ENCODE data around the gene TMEM179.

Gene TMEM179

GRCh38 chr14:104550861-104551728 is 53.5 kb downstream of the TMEM179 start:
- DNase-seq (ENCODE audit: low read depth, low spot score) = no peak
- H3K4me3 ChIP-seq (ENCODE audit: low read length) = no peak overlapping the region

- no peak overlapping the region for H3K4me3 ChIP-seq (ENCODE audit: low read length)
- no peak for DNase-seq (ENCODE audit: low read depth, low spot score)
Measured at GRCh38 chr14:104550340-104550860, 54.2 kb downstream of the TMEM179 start.

GRCh38 chr14:104549536-104550339 is 54.8 kb downstream of the TMEM179 start:
- H3K4me3 ChIP-seq (ENCODE audit: low read length) = no peak overlapping the region
- DNase-seq (ENCODE audit: low read depth, low spot score) = no peak

GRCh38 chr14:104548802-104549535 is 55.6 kb downstream of the TMEM179 start:
- DNase-seq (ENCODE audit: low read depth, low spot score) = no peak
- H3K4me3 ChIP-seq (ENCODE audit: low read length) = no peak overlapping the region

- no peak for DNase-seq (ENCODE audit: low read depth, low spot score)
- H3K4me3 ChIP-seq (ENCODE audit: low read length) = no peak overlapping the region
Measured at GRCh38 chr14:104547998-104548700, 56.4 kb downstream of the TMEM179 start.

GRCh38 chr14:104547310-104547997 is 57.1 kb downstream of the TMEM179 start:
- DNase-seq (ENCODE audit: low read depth, low spot score) = no peak
- H3K4me3 ChIP-seq (ENCODE audit: low read length) = no peak overlapping the region

GRCh38 chr14:104546591-104547309 is 57.8 kb downstream of the TMEM179 start:
- DNase-seq (ENCODE audit: low read depth, low spot score) = no peak
- H3K4me3 ChIP-seq (ENCODE audit: low read length) = no peak overlapping the region

- DNase-seq (ENCODE audit: low read depth, low spot score) = no peak
Measured at GRCh38 chr14:104545942-104546501, 58.5 kb downstream of the TMEM179 start.

GRCh38 chr14:104545151-104545941 is 59.2 kb downstream of the TMEM179 start:
- H3K4me3 ChIP-seq (ENCODE audit: low read length) = no peak overlapping the region
- no peak for DNase-seq (ENCODE audit: low read depth, low spot score)

More at GRCh38 chr14:104545942-104546501, 58.5 kb downstream of the TMEM179 start:
- no peak overlapping the region for H3K4me3 ChIP-seq (ENCODE audit: low read length)

GRCh38 chr14:104544362-104544961 is 60.1 kb downstream of the TMEM179 start:
- H3K4me3 ChIP-seq (ENCODE audit: low read length) = no peak overlapping the region
- no peak for DNase-seq (ENCODE audit: low read depth, low spot score)

GRCh38 chr14:104542871-104543830 is 61.4 kb downstream of the TMEM179 start:
- no peak overlapping the region for H3K4me3 ChIP-seq (ENCODE audit: low read length)

GRCh38 chr14:104541905-104542465 is 62.6 kb downstream of the TMEM179 start:
- DNase-seq (ENCODE audit: low read depth, low spot score) = no peak
- H3K4me3 ChIP-seq (ENCODE audit: low read length) = no peak overlapping the region

More at GRCh38 chr14:104542871-104543830, 61.4 kb downstream of the TMEM179 start:
- no peak for DNase-seq (ENCODE audit: low read depth, low spot score)
